ENCODE data around the gene CBY1.
"Not testable (repeated sequence)": the region's sequence is repeated elsewhere in the genome, so short reads cannot be mapped to it uniquely, and the experiment has no call there.

The CBY1 gene

DNA sequence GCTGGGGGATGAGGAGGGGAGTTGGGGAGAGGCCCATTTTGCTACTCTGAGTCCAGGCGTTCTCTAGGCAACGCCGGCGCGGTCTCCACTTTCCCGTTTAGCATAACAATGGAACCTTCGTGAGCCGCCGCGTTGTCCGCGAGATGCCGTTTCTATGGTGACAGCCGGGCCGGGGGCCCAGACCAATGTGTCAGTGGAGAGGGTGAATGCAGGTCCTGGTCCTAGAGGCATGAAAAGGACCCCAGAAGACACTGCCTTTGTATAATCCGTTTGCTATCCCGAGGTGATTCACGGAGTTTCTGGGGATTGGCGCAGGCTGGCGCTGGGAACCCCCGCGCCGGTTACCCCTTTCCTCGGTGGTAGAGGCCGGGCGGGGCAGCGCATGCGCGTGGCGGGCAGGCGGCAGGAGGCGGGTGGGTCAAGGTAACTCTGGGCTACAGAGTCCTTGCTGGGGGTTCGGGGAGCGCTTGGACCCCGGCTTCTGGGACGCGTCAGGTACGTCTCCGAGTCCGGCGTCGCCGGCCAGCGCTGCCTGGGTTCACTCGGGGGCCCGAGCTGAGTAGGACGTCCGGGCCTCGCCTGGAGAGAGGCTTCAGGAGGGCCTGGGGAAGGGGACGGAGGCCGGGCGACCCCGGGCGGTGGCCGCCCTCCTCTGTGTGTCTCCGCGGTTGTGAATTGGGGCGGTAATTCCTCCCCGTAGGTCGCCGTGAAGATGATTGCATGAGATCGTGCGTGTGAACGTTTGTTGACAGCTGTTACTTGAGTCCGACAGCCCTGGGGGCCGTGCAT lies at the start of gene CBY1, which contains the start of gene FAM227A:
CBY1 (plus strand) TSS at position 383 of the 789 bp plus-strand sequence. CDS start 11,417 bp downstream, outside the sequence.
FAM227A (minus strand) TSS at position 137 of the 789 bp plus-strand sequence. CDS start 6,224 bp downstream, outside the sequence.
- DNase-seq (ENCODE audit: insufficient read length, low spot score) (peak; percentile 94), FAIRE-seq (no peak)

DNA sequence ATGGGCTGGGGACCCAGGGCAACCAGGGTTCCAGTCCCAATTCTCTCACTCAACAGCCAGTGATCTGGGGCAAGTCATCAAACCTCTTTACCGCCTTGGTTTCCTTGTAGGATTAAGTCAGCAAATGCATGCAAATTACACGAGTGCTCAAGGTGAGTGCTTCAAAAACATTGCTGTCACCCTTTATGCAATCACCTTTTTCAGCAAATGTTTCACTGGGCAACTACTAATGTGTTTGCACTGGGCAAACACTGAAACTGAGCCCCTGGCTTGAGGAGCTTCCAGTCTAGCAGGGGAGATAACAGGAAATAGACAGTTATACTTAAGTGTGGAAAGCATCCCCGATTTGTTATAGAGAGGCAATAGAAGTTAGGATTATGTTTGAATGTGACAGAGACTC lies 48.8 kb upstream of the CBY1 start:
- no peak for DNase-seq (ENCODE audit: insufficient read length, low spot score)
- FAIRE-seq, result no peak

DNA sequence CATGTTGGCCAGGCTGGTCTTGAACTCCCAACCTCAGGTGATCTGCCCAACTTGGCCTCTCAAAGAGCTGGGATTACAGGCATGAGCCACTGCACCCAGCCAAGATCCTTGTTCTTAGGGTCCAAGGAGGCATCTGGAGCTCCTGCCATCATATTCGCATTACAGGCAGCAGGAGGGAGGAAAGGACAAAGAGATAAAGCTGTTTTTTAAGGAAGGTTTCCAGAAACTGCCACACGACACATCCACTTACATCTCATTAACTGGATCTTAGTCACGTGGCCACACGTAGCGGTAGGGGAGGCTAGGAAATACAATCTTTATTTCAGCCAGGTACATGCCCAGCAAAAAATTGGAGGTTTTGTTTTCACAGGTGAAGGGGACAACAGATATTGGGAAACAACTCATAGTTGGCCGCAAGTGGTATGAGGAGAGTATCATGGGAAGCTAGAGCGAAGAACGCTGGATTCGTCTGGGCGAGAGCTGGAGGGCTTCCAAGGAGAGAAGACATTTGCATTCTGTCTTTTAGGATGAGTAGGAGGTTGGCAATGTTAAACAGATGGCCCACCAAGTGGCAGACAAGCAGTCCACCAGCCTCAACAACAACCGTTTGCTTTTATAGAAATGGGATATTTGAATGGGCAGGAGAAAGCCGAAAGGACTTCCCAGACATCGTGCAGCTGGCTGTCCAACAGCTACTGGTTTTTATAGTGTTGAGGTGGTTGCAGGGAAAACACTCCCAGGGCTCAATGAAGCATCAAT lies 47.3 kb upstream of the CBY1 start:
- no peak for FAIRE-seq
- no peak for DNase-seq (ENCODE audit: insufficient read length, low spot score)

DNA sequence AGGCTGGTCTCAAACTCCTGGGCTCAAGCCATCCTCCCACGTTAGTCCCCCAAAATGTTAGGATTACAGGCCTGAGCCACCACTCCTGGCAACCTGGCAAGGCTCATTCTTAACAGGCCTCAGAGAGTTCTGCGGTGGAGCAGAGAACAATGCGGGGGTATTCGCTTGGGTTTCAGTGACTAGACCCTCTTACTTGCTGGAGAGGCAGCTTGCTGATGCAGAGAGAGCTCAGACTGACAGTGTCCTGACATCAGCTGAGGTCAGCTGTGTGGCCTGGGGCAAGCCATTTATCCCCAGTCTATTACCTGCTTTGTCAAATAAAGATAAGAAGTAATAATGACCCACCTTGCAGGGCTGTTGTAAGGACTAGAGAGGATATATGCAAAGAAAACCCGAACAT lies 46.2 kb upstream of the CBY1 start:
- FAIRE-seq, result no peak
- no peak for DNase-seq (ENCODE audit: insufficient read length, low spot score)

DNA sequence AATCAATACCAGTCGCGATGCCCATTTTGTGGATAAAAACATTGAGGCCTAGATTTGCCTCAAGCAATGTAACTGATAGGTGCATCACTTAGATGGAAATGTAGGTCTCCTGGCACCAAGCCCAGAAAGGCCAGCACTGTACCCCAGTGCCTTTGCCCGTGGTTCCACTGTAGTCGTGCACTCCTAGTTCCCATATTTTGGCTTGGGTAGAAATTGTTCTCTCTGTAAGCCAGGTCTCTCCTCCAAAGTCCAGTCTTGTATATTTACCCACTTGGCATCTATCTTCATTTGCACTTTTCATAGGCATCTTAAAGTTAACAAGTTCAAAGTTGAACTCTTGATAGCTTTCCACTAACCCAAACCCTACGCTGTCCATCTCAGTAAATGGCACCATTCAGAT lies 44.9 kb upstream of the CBY1 start:
- FAIRE-seq (no peak), DNase-seq (ENCODE audit: insufficient read length, low spot score) (no peak)

DNA sequence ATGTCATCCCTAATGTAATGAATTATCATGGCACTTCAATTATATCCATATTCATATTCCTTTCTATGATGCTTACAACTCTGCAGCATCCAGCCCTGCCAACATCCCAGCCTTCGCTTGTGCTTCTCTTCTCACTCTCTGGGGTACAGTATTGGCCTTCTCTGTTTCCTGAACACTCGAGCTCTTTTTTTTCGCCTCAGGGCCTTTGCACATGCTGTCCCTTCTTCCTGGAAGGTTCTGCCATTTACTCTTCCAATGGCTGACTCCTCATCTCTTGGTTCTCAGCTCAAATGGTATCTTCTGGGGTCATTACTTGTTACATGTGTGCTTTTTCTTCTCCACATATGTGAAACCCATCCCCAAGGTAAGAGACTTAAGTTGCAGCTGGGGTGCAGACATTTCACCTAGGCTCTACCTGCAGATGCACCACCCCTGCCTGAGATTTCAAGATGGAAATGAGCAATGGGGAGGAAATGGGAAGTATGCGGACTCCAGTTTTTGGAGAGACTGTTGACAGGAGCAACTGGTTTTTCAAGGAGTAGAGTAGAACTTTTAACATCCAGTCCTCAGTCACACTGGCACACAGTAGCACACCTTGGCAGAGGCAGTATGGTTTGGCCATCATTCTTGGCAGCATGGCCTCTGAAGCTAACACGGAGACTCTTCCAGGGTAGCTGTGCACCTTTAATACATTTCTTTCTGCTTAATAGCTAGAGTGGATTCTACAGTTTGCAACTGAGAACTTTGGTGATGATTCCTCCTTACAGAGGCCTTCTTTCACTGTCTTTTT lies 44.0 kb upstream of the CBY1 start:
- no peak for FAIRE-seq

DNA sequence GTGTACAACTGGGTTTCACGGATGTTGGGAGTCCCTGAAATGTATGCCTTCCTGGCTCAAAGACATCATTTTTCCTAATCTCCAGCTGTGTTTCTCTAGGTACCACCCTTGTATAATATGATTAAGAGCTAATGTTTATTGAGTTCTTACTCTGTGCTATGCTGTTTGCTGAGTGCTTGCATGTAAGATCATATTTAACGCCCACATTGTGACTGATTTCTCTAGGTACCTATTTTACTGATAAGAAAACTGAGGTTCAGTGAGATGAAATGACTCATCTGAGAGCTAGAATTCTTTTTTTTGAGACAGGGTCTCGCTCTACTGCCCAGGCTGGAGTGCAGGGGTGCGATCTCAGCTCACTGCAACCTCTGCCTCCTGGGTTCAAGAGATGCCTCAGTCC lies 42.9 kb upstream of the CBY1 start:
- no peak for FAIRE-seq
- DNase-seq (ENCODE audit: insufficient read length, low spot score), result no peak

More for the DNA sequence above, 44.0 kb upstream of the CBY1 start:
- DNase-seq (ENCODE audit: insufficient read length, low spot score), result no peak

DNA sequence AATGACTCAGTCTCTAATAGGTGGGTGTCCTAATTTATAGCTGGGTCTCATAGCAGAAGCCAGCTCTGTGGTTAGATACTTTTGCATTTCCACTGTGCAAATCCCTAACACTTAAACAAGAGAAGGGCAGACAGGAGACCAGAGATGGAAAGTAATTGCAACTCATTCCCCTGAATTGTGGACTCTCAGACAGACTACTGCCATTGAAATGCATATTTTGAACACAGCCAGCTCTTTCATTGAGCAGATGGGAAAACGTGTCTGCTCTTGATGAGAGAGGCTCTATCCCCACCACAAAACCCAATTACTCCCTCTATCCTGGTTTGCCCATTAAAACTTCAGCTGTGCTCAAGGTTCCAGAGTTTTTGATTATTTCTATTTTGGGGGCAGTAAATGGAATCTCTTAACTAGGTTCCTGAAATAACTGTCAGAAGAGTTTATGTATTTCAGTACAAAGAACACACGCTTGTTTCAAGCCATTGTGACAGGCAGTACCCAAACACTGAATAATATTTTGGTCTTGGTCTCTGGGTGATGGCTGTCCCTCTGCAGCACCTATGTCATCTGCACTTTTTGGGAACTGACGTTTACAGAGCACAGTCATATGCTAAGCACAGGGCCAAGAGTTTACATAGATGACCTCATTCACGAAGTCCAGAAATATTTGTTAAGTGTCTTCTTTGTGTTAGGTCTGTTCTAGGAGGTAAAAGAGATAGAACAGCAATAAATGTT lies 41.9 kb upstream of the CBY1 start:
- DNase-seq (ENCODE audit: insufficient read length, low spot score) (no peak), FAIRE-seq (no peak)

DNA sequence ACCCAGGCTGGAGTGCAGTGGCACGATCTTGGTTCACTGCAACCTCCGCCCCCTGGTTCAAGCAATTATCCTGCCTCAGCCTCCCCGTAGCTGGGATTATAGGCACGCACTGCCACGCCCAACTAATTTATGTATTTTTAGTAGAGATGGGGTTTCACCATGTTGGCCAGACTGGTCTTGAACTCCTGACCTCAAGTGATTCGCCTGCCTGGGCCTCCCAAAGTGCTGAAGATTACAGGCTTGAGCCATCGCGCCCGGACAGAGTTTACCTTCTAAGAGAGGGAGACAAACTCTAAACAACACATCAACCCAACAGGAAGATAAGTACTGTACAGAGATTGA lies 41.4 kb upstream of the CBY1 start:
- FAIRE-seq; DNase-seq (ENCODE audit: insufficient read length, low spot score): not testable (repeated sequence)

DNA sequence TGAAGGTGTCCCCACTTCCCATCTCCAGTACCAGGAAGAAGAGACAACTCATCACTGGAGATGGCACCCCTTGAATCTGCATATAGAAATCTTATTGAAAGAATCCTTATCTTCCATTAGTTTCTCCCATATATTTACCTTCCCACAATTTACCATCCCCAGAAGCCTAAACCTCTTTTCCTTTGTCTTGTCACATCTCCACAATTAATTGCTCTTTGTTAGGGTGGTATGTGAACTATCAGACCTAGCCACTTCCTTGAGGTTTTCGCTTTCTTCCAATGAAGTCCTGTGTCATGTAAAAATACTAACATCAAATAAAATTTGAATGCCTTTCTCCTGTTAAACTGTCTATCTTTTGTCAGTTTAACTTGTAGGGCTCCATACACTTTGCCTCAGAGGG lies 38.2 kb upstream of the CBY1 start:
- DNase-seq (ENCODE audit: insufficient read length, low spot score) (no peak), FAIRE-seq (no peak)

DNA sequence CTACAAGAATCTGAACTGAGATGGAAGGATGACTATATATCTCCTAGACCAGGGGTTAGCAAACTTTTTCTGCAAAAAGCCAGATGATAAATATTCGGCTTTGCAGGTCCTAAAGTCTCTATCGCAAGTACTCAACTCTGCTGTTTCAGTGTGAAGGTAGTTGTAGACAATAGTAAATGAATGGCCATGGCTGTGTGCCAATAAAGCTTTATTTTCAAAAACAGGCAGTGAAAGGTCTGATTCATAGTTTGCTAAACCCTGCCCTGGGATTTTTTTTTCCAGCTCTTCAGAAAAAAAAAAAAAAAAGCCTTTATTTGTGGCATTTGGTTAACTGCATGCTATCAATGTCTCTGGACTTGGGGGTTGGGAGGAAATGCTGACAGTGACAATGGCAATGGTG lies 37.8 kb upstream of the CBY1 start:
- FAIRE-seq, result no peak
- no peak for DNase-seq (ENCODE audit: insufficient read length, low spot score)

DNA sequence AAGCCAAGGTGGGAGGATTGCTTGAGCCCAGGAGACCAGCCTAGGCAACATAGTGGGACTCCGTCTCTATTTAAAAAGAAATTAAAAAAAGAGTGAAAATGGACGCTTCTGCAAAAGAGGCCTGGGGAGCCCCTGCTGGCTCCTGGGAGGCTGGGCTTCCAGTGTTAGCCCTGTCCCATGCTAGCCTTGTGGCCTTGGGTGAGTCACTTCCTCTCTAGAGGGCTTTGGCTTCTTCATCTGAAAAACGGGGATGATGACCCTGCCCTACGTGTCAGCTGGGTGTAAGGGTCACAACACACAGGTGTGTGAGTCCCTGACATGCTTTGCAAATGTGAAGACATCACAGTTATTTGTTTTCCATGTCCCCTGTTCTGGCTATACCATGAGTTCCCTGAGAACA lies 33.1 kb upstream of the CBY1 start:
- DNase-seq (ENCODE audit: insufficient read length, low spot score) (no peak), FAIRE-seq (no peak)

DNA sequence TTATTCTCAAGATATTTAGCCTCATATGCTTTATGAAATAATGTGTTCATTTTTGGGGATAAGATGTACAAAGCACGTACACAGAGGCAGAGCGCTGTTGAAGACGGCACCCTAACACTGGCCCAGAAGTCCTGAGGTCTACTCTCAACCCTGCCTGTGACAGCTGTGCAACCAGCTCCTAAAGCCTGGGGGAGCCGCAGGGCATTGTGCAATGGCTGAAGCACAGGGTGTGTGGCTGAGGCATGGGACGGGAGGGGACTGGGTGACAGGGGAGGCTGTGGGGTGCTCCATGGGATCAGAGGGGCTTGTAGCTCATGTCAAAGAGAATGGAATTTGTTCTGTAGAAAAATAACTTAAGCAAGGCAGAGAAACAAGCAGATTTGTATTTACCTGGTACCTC lies 28.0 kb upstream of the CBY1 start:
- DNase-seq (ENCODE audit: insufficient read length, low spot score), result no peak
- no peak for FAIRE-seq

DNA sequence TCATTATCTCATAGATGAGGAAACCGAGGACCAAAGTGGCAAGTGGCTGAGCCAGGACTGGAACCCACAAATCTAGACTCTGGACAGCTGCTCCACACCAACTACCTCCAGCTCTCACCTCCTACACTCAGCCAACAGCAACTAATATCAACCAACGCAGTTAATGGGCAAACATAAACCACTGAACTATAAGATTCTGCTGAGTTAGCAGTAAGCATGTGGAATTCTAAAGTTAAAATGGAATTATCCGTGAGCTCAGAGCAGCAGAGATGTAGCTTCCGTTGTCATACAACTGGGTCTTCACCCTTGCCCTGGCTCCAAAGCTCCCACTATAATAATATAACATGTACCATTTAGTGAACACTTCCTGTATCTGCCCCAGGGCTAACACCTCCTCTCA lies 27.3 kb upstream of the CBY1 start:
- no peak for FAIRE-seq
- DNase-seq (ENCODE audit: insufficient read length, low spot score), result no peak

DNA sequence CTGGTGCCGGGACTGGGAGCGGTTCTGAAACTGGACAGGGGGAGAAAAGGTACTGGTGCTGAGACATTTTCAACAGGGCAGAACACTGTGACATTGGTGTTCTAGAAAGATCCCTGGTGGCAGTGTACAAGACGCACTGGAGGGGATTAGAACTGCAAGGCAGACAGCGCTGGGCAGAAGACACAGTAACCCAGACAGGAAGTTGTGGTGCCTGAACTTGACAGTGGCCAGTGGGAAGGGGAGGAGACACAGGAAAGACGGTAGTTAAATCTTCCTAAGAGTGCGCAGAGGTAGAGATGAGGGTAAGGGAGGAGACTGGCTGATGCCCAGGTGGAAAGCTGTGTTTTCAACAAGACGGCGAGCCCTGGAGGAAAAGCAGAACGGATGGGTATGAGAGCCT lies 24.7 kb upstream of the CBY1 start:
- DNase-seq (ENCODE audit: insufficient read length, low spot score), result no peak
- no peak for FAIRE-seq

DNA sequence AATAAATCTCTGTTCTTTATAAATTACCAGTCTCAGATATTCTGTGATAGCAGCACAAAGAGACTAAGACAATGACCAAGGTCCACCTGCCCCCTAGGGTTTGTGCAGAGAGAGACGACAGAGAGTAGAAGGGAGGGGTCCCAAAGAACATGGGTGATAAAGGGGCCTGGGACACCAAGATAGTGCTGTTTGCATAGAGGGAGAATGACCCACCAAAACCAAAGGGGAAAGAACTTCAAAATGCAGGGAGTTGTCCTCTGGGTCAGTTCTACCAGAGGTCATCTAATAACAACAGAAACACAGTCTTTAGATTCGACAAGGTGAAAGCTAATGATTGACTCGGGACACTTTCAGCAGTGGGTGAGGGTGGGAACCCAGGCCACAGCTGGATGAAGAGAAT lies 23.9 kb upstream of the CBY1 start:
- DNase-seq (ENCODE audit: insufficient read length, low spot score), result no peak
- no peak for FAIRE-seq

DNA sequence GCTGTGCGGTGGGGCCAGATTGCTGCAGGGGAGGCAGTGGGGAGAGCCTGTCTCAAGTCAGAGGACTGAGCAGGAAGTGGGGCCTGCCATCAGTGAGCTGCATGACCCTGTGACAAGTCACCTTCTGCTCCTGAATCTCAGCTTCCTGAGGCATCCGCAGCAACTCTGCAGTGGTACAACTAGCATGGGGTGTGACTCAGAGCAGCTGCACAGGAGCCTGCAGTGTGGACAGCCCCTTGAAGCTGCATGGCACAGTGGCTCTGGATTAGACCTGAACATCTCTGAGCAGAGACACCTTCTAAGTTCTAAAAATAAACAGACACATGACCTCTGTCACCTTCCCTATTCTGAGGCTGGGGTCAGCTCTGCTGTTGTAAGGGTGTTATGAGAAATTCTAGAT lies 18.2 kb upstream of the CBY1 start:
- DNase-seq (ENCODE audit: insufficient read length, low spot score) (no peak), FAIRE-seq (no peak)

DNA sequence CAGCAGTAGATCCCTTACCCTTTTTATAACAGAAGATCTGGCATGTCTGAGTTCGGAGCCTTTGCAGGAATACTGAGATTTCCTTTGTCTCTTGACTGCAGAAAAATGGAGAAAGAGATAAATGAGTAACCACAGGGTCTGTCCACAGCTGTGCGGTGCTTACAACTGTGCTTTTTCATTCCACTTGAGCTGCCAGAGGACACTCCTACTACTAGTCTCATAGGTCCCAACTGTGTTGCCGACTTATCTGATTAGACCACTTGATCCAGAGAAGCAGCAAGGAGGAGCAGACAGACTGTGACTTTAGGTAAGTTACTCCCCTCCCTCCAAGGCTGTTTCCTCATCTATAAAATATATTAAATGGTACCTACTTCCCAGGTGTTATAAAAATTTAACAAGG lies 17.7 kb upstream of the CBY1 start:
- DNase-seq (ENCODE audit: insufficient read length, low spot score) (no peak), FAIRE-seq (no peak)

DNA sequence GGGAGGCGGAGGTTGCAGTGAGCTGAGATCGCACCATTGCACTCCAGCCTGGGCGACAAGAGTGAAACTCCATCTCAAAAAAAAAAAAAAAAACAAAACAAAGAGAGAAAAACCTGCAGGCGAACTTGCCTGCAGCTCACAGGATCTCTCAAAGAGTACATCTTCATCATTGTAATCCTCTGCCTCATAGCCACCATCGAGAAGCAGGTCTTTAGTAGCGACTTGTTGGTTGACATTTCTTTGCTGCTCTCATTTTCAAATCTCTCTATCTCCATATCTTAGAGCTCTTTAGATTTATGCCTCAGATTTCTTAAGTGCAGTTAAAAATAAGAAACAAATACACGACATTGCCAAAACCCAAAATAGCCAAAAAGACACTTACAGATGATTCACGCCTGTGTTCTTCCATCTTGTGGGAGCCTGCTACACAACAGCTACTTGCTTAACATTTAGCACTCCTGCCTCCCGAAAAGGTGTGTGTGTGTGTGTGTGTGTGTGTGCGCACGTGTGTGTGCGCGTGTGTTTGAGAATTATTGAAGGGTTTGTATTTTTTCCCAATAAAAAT lies 14.9 kb upstream of the CBY1 start:
- DNase-seq (ENCODE audit: insufficient read length, low spot score) (no peak), FAIRE-seq (no peak)

DNA sequence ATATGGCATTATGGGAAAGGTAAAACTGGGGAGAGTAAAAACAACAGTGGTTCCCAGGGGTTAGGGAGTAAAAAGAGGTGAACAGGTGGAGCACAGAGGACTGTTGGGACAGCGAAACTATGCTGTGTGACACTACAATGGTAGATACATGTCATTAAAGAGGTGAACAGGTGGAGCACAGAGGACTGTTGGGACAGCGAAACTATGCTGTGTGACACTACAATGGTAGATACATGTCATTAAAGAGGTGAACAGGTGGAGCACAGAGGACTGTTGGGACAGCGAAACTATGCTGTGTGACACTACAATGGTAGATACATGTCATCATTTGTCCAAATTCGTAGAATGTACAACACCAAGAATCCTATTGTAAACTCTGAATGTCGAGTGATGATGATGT lies 12.2 kb upstream of the CBY1 start:
- not testable (repeated sequence) for DNase-seq (ENCODE audit: insufficient read length, low spot score); FAIRE-seq

All from HTR-8/SVneo (cell line).